Measurements from ENCODE around the gene CHD5.

DNA sequence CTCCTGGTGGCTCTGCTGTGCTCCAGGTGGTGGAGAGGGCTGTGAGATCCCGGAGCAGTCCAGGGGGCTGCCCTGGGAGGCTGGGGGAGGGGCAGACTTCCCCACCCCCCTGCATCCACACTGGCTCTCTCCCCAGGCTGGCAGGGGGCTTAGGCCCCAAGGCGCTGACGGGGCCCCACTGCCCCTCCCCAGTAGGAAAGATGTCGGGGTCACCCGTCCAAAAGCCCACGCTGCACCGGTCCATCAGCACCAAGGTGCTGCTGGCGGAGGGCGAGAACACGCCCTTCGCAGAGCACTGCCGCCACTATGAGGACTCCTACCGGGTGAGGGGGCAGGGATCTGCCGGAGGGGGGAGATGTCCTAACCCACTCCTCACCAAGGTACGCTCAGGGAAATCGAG is 31.6 kb upstream of the CHD5 start:
- TF ChIP-seq, protein P1, sequence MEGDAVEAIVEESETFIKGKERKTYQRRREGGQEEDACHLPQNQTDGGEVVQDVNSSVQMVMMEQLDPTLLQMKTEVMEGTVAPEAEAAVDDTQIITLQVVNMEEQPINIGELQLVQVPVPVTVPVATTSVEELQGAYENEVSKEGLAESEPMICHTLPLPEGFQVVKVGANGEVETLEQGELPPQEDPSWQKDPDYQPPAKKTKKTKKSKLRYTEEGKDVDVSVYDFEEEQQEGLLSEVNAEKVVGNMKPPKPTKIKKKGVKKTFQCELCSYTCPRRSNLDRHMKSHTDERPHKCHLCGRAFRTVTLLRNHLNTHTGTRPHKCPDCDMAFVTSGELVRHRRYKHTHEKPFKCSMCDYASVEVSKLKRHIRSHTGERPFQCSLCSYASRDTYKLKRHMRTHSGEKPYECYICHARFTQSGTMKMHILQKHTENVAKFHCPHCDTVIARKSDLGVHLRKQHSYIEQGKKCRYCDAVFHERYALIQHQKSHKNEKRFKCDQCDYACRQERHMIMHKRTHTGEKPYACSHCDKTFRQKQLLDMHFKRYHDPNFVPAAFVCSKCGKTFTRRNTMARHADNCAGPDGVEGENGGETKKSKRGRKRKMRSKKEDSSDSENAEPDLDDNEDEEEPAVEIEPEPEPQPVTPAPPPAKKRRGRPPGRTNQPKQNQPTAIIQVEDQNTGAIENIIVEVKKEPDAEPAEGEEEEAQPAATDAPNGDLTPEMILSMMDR (conservative IDR thresholded peaks at IDR 0.05; ENCODE audit: low read length), result no peak
- TF ChIP-seq EZH2phosphoT487 (IDR thresholded peaks at IDR 0.05; ENCODE audit: borderline replicate concordance), result no peak

All from Loucy (cell line).